GM18517 (cell line): ENCODE data around the gene COLEC12.
"Not testable (repeated sequence)": the region's sequence is repeated elsewhere in the genome, so short reads cannot be mapped to it uniquely, and the experiment has no call there.

ENCODE experiments used
- ATAC-seq: cut with Tn5 transposase; IDR thresholded peaks from one replicate; pipeline ENCODE4 v1.9.1; 2021; ENCODE audit warnings: mild to moderate bottlenecking, moderate library complexity; ENCODE audit not compliant: unreplicated experiment

The COLEC12 gene

DNA sequence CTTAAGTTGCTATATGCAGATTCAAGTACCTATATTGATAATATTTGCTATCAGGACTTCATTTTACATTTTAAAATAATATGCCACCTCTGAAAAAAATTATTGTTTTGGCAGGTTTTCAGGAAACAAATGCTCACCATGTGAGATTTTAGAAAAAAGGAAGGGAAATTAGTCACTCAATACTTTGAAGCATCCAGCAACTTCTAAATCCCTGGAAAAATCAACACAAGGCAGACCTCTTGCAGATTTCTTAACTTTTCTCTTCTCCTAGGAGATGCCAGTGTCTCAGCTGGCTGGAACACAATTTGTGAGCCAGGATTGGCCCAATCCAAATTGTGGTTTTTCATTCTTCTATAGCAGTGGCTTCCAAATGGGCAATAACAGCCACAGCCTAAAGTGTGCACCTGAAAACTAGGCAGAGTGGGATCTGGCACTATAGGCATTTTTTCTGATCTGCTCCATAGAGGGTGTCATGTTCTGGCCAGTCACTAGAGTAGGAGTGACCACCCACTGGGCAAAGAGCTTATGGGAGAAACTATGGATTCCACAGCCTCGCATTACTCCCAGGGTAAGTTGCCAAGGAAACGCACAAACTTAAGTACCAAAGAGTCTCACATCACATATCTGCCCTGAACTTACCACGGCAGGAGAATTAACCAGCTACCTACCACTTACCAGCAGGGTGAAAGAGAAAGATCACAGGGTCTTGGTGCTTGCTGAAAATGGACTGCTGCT is 204.6 kb downstream of the COLEC12 start:
- ATAC-seq: no peak

DNA sequence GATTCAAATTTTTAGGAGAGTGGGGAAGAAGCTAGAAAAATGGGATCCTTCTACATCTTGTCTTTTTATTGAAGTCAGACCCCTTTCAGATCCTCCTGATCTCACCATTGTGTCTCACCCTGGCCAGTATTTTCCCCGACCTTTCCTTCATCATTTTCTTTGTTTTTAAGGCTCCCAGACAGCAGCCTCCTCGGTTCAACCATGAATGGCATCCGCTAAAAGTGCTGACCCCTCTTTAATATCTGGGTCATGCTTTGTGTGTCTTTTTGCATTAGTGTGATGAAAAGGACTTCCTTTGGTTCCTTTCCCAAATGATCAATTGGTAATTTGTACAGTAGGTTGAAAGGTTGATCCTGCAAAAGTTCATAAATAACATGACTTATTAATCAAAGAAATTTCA is 205.9 kb downstream of the COLEC12 start:
- ATAC-seq: no peak

DNA sequence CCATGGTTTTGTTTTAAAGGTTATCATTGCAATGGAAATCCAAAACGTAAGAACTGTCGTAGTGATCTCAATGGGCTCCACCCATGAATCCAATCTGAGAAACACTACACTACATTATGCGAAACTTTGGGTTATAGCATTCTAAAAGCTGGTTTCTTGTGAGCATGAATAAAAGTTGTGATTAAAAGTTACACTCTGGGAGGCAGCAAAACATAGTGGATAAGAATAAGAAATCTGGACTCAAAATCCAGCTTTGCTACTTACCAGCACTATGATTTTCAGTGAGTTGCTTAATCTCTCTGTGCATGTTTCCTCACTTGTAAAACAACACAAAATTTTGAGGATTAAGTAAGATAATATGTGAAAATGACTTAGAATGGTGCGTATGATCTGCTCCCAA is 207.0 kb downstream of the COLEC12 start:
- no peak for ATAC-seq

DNA sequence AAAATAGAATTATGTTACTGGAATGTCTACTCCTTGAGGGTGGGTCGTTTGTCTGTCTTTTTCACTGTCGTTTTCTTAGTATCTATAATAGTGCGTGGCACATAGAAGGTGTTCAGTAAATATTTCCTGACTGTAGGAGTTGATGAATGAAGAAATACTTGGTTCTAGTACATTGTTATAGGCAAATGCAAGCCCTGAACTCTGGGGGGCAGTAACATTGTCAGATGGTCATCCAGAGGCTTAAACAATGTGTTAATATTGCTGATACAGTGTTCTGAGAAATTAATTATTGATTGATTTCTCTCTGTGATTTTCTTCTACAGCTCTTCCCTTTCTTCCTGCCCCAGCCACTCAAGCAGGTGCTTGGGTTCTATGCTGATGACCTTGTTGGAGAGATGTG is 208.2 kb downstream of the COLEC12 start:
- no peak for ATAC-seq

DNA sequence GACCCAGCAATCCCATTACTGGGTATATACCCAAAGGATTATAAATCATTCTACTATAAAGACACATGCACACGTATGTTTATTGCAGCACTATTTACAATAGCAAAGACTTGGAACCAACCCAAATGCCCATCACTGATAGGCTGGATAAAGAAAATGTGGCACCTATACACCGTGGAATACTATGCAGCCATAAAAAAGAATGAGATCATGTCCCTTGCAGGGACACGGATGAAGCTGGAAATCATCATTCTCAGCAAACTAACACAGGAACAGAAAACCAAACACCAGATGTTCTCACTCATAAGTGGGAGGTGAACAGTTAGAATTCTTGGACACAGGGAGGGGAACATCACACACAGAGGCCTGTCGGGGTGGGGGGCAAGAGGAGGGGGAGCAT is 210.5 kb downstream of the COLEC12 start:
- ATAC-seq: not testable (repeated sequence)

DNA sequence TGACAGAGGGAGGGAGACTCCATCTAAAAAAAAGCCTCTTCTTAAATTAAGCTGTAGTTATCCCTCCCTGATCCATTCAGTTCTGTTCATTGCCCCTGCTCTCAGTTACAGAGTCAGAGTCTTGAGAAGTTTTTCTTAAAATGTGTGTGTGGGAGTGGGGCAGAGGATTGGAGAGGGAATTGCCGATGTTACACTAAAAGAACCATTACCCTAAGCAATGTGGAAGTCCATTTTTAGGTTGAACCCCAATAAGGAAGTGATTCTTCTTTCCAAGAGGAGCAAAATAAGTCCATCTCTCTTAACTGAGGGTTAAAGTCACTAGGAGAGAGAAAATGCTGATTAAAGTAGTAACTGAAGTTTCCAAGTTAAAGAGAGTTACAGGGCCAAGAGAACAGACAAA is 211.5 kb downstream of the COLEC12 start:
- ATAC-seq: no peak

DNA sequence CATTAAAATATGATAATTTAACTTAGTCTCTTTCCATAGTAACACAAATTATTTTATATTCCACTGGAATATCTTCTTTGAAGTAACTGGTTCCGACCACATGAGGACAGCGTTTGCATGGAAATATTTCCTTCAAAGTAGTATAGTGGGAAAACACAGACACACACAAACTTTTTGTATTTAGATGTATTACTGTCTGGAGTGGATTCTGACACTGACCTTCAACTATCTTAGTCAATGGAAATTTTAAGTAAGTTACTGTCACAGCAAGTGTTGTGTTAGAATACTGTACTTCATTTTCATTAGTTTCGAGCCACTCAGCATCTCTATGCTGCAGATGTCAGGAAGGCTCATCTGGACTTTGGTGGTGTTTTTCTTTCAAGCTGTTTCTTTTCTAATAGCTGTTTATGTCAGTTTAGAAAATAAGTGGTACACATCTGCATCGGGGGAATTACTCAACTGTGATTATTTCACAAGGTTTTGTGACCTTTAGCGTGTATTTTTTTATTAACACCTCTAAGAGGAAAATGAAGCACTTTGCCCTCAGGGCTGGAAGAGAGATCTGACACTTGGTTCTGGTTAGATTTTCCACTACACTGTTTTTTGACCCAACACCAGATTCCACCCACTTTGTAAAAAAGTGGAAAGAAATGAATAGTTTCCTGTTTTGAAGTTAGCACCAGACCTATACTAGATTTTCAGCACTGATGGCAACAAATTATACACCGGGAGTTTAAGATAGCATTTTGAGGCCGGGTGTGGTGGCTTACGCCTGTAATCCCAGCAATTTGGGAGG is 213.8 kb downstream of the COLEC12 start:
- ATAC-seq: no peak

DNA sequence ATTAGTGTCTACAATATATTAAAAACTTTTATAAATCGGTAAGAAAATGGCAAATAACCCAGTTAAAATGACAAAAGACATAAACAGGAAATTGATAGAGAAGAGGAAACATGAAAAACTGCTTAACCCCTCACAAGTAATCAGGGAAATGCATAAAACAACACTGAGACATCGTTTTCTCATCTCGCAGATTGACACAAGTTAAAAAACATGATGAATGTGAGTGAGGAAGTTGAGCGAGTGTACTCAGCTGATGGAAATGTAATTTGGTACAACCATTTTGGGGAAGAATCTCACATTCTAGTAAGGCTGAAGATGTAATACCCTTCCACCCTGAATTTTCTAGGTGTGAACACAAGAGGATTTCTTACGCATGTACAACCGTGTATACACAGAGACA is 214.7 kb downstream of the COLEC12 start:
- ATAC-seq: no peak

DNA sequence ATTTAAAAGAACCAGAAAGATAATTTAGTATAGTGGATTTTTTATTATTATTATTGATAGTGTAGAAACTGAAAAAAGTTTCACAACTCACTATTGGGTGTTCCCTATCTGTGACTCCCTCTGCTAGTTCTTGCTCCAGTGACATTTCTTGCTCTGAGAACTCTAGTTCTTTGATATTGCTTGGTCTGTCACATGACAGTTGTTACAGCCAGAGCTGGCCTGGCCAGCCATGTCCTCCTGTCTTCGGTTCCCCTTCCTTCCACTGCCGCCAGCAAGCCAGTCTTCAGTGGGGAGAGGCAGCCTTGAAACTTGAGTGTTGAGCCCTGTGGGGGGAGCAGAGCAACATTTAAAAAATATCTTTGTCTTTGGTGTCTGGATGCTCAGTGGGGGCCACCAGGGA is 225.0 kb downstream of the COLEC12 start:
- ATAC-seq: no peak

DNA sequence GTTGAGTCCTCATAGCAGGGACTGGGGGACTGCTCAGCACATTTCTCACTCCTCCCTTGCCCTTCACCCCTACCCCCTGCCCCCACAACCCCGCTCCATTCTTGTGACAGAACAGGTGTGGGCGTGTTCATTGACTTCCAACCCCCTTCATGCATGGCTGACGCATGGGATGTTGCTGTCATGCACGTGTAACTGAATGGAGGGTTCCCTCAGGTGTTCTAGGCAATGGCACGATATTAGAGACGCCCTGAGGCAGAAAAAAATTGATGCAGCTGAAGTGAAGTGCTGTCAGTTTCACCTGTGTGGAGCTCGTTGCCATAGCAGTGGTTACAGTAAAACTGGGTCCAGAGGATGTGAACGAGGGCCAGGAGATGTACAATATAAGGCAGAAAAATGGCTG is 226.2 kb downstream of the COLEC12 start:
- no peak for ATAC-seq

DNA sequence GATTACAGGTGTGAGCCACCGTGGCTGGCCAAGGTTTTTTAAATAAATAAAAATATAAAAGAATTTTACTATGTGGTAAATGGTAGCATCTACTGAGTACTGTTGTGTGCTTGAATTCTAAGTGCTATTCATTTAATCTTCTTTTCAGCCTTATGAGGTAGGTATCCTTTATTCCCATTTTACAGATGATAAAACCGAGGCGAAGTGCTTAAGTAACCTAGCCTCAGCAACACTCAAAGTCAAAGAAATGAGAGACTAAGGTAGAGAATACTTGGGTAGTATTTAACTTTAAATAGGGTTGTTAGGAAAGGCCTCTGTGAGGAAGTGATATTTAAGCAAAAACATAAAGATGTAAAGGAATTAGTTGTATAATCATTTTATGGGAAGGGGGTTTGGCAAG is 227.0 kb downstream of the COLEC12 start:
- no peak for ATAC-seq

DNA sequence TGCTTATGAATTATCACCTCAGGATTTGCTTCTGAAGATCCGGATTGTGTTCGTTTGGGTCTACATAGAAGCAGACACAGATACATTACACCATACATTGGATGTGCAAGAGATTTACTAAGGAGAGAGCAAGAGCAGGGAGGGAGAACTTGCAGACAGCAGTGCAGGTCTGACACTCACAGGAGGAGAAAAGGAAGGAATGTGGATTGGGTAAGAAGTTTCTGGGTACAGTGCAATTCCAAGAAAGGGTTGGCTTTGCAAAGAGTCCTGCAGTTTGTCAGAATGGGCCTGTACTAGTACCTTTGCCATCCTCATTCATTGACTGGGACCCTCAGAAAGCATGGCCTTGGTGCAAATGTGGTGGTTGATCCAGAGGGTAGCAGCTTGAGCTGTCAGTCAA is 227.9 kb downstream of the COLEC12 start:
- no peak for ATAC-seq

DNA sequence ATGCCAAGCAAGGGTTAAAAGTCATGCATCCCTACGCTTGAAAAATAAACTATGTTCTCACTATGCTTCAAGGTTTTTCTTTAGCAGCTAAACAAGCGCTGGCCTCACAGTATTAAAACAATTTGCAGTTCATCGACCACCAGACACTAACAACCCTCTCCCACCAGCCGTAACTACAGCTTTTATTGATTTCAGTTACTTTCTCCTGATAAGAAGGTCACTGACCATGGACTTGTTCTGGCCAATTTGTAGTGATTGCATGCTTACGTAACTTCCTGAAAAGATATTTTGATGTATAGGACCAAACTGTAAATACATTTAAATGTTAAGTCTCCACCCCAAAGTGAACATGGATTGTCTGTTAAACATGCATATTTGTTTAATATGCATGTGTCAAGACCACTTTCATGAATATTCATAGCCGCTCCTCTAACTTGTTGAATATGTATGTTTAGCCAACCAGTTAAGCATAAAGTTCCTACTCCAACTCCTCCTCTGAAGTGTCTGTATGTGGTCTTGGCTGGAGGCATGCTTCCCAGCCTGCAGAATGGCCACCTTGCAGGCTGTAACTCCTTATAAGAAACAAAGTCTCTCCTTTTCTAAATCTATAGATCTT is 230.9 kb downstream of the COLEC12 start:
- ATAC-seq: no peak

DNA sequence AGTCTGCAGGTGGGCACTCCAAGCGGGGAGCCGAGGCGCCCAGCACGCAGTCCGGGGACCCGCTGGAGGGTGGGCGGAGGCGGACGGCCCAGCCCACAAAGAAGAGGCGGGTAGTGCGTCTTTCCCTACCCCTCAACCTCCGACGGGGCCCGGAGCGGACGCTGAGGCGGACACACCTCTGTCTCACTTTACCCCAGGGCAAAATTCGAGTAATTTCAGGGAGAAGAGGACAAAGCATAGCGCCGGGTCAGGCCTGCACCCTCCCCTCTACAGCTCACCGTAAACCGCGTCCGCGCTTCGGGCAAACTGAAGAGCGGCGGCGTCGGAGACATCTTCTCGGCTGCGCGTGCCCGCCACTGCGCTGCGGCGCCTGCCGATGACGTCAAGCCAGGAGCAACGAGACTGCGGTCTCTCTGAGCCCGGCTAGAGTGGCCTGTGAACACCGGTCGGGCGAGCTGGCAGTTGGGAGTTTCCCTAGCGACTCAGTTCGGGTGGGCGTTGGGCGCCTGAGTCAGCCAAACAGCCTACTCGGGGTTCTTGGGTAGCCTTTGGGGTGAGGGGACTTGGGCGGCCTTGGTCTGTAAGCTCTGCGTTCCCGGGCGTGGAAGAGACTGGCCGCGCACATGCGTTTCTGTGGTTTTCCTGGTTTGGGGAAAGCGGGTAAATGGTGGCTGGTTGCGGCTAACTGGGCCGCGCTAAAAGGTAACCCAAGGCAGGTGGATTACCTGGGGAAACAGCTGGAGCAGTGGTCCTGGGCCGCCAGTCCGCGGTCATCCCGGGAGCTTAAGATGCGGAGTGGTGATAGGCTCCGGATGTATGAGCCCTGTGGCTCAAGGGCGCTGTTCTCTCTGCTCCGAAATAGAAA is 232.6 kb downstream of the COLEC12 start, which contains the start of gene THOC1:
TSS of gene THOC1 (minus strand) at position 360 of the 865 bp plus-strand sequence. CDS start at position 332, 28 bp downstream.
- ATAC-seq: peak; percentile 89

DNA sequence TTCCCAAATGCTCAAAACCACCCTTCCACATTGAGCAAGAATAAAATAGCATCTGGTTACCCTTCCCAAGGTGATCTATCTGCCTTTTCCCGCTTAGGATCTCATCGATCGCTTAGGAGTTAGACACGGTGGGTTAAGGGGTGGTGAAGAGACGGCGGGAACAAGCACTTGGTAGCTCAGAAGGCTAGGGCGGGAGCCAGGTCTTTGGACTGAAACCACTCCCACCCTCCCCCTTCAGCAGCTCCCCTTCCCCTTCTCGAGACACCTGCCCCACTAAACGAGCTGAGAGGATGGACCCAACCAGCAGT is 233.2 kb downstream of the COLEC12 start:
- ATAC-seq: no peak
